Measurements from ENCODE around the gene EFCAB12.

The EFCAB12 gene

GRCh38 chr3:129439226-129439816, 10.9 kb upstream of the EFCAB12 start:
- Histone ChIP-seq H3K79me1 (replicated peaks; ENCODE audit: low read length, poor library complexity, severe bottlenecking) (peaks cover 22% of the 10 kb centered on the region), H3K9ac (ENCODE audit: low read length) (peak overlapping the region; percentile 97), H2BK15ac (ENCODE audit: low read depth, poor library complexity, severe bottlenecking) (peak overlapping the region; percentile 36), H3K18ac (ENCODE audit: low read depth in 1 of 2, low read length in 2 of 2) (peak overlapping the region; percentile 83 to 95), H4K8ac (ENCODE audit: low read length) (peak overlapping the region; percentile 88), H2BK5ac (ENCODE audit: low read depth, low read length, poor library complexity, severe bottlenecking) (peak overlapping the region; percentile 1), H3K4me1 (ENCODE audit: control insufficient read depth, insufficient read depth, low read depth, low read length) (peaks cover 5% of the 10 kb centered on the region), H3K4me3 (ENCODE audit: insufficient read depth in 1 of 2, low read depth in 1 of 2, low read length in 2 of 2) (peak overlapping the region; percentile 98 to 99), H3K4ac (ENCODE audit: low read depth in 1 of 2, low read length in 2 of 2) (peak overlapping the region; percentile 93 to 96), H3K4me2 (ENCODE audit: low read length, poor library complexity, severe bottlenecking) (peak overlapping the region; percentile 85), H2AFZ (ENCODE audit: low read depth, low read length) (peak overlapping the region; percentile 93), H4K91ac (ENCODE audit: low read length) (peak overlapping the region; percentile 85), H3K9me3 (ENCODE audit: control insufficient read depth, low read length) (no peaks in the 10 kb centered on the region), H3K36me3 (ENCODE audit: control insufficient read depth in 1 of 2, insufficient read depth in 2 of 2, low read depth in 1 of 2, low read length in 2 of 2) (peaks cover 2 to 37% of the 10 kb centered on the region in 2 experiments), H2AK5ac (ENCODE audit: low read length, severe bottlenecking) (no peak overlapping the region), H3K14ac (ENCODE audit: low read length in 2 of 2) (peak overlapping the region in 1 of 2 experiments; percentile 96), H3K27ac (ENCODE audit: low read length, poor library complexity, severe bottlenecking) (peak overlapping the region; percentile 52), H2BK120ac (ENCODE audit: low read depth, low read length) (peak overlapping the region; percentile 67), H3K23ac (ENCODE audit: low read length in 2 of 2) (no peak overlapping the region), H3K27me3 (ENCODE audit: control insufficient read depth in 1 of 2, insufficient read depth in 1 of 2, low read length in 2 of 2) (no peaks in the 10 kb centered on the region), H2BK12ac (ENCODE audit: low read length in 2 of 2) (peak overlapping the region; percentile 1 to 63)
- peak; percentile 46 for DNase-seq
- under 1% methylated on average over 16 of the region's 17 CpGs for WGBS

GRCh38 chr3:129435367-129435766, 6.9 kb upstream of the EFCAB12 start:
- WGBS, result 94% methylated on average over 1 of the region's 1 CpG
- H2BK15ac ChIP-seq (ENCODE audit: low read depth, poor library complexity, severe bottlenecking), result no peak overlapping the region

GRCh38 chr3:129434140-129434539, 5.7 kb upstream of the EFCAB12 start:
- no peak overlapping the region for H2AFZ ChIP-seq (ENCODE audit: low read depth, low read length)
- H4K91ac ChIP-seq (ENCODE audit: low read length), result no peak overlapping the region
- no peak overlapping the region for H2BK5ac ChIP-seq (ENCODE audit: low read depth, low read length, poor library complexity, severe bottlenecking)
- H3K79me1 ChIP-seq (replicated peaks; ENCODE audit: low read length, poor library complexity, severe bottlenecking), result peaks cover 5% of the 10 kb centered on the region
- no peak overlapping the region for H3K9ac ChIP-seq (ENCODE audit: low read length)
- no CpG with 5 or more reads among the region's 1 CpG for WGBS
- H3K4ac ChIP-seq (ENCODE audit: low read depth in 1 of 2, low read length in 2 of 2), result no peak overlapping the region
- no peak for DNase-seq
- H3K18ac ChIP-seq (ENCODE audit: low read depth in 1 of 2, low read length in 2 of 2), result no peak overlapping the region
- no peak overlapping the region for H4K8ac ChIP-seq (ENCODE audit: low read length)
- no peak overlapping the region for H2BK15ac ChIP-seq (ENCODE audit: low read depth, poor library complexity, severe bottlenecking)
- H3K4me3 ChIP-seq (ENCODE audit: insufficient read depth in 1 of 2, low read depth in 1 of 2, low read length in 2 of 2), result no peak overlapping the region
- no peak overlapping the region for H2AK5ac ChIP-seq (ENCODE audit: low read length, severe bottlenecking)
- no peak overlapping the region for H3K4me2 ChIP-seq (ENCODE audit: low read length, poor library complexity, severe bottlenecking)
- H3K27me3 ChIP-seq (ENCODE audit: control insufficient read depth in 1 of 2, insufficient read depth in 1 of 2, low read length in 2 of 2), result no peaks in the 10 kb centered on the region
- H3K36me3 ChIP-seq (ENCODE audit: control insufficient read depth in 1 of 2, insufficient read depth in 2 of 2, low read depth in 1 of 2, low read length in 2 of 2), result peaks cover 13 to 88% of the 10 kb centered on the region in 2 experiments
- H3K23ac ChIP-seq (ENCODE audit: low read length in 2 of 2), result no peak overlapping the region
- H3K14ac ChIP-seq (ENCODE audit: low read length in 2 of 2), result no peak overlapping the region
- no peak overlapping the region for H2BK120ac ChIP-seq (ENCODE audit: low read depth, low read length)
- H3K27ac ChIP-seq (ENCODE audit: low read length, poor library complexity, severe bottlenecking), result no peak overlapping the region
- no peak overlapping the region for H2BK12ac ChIP-seq (ENCODE audit: low read length in 2 of 2)
- peaks cover 8% of the 10 kb centered on the region for H3K4me1 ChIP-seq (ENCODE audit: control insufficient read depth, insufficient read depth, low read depth, low read length)
- no peaks in the 10 kb centered on the region for H3K9me3 ChIP-seq (ENCODE audit: control insufficient read depth, low read length)

More at GRCh38 chr3:129435367-129435766, 6.9 kb upstream of the EFCAB12 start:
- no peak overlapping the region for H3K27ac ChIP-seq (ENCODE audit: low read length, poor library complexity, severe bottlenecking)
- no peak overlapping the region for H4K91ac ChIP-seq (ENCODE audit: low read length)
- H3K23ac ChIP-seq (ENCODE audit: low read length in 2 of 2), result no peak overlapping the region
- H3K4ac ChIP-seq (ENCODE audit: low read depth in 1 of 2, low read length in 2 of 2), result no peak overlapping the region
- H3K4me3 ChIP-seq (ENCODE audit: insufficient read depth in 1 of 2, low read depth in 1 of 2, low read length in 2 of 2), result no peak overlapping the region
- no peaks in the 10 kb centered on the region for H3K9me3 ChIP-seq (ENCODE audit: control insufficient read depth, low read length)
- H2BK12ac ChIP-seq (ENCODE audit: low read length in 2 of 2), result no peak overlapping the region
- H3K4me2 ChIP-seq (ENCODE audit: low read length, poor library complexity, severe bottlenecking), result no peak overlapping the region
- H3K9ac ChIP-seq (ENCODE audit: low read length), result peak overlapping the region; percentile 54
- H4K8ac ChIP-seq (ENCODE audit: low read length), result no peak overlapping the region
- H2BK5ac ChIP-seq (ENCODE audit: low read depth, low read length, poor library complexity, severe bottlenecking), result no peak overlapping the region
- H3K36me3 ChIP-seq (ENCODE audit: control insufficient read depth in 1 of 2, insufficient read depth in 2 of 2, low read depth in 1 of 2, low read length in 2 of 2), result peaks cover 8 to 77% of the 10 kb centered on the region in 2 experiments
- peak; percentile 26 for DNase-seq
- H2AFZ ChIP-seq (ENCODE audit: low read depth, low read length), result no peak overlapping the region
- peaks cover 8% of the 10 kb centered on the region for H3K79me1 ChIP-seq (replicated peaks; ENCODE audit: low read length, poor library complexity, severe bottlenecking)
- no peaks in the 10 kb centered on the region for H3K27me3 ChIP-seq (ENCODE audit: control insufficient read depth in 1 of 2, insufficient read depth in 1 of 2, low read length in 2 of 2)
- no peak overlapping the region for H2BK120ac ChIP-seq (ENCODE audit: low read depth, low read length)
- no peak overlapping the region for H3K14ac ChIP-seq (ENCODE audit: low read length in 2 of 2)
- H3K4me1 ChIP-seq (ENCODE audit: control insufficient read depth, insufficient read depth, low read depth, low read length), result peaks cover 6% of the 10 kb centered on the region
- H2AK5ac ChIP-seq (ENCODE audit: low read length, severe bottlenecking), result no peak overlapping the region
- no peak overlapping the region for H3K18ac ChIP-seq (ENCODE audit: low read depth in 1 of 2, low read length in 2 of 2)

- Histone ChIP-seq H3K9me3 (ENCODE audit: control insufficient read depth, low read length) (no peaks in the 10 kb centered on the region), H3K27ac (ENCODE audit: low read length, poor library complexity, severe bottlenecking) (no peak overlapping the region), H3K4me2 (ENCODE audit: low read length, poor library complexity, severe bottlenecking) (no peak overlapping the region), H3K18ac (ENCODE audit: low read depth in 1 of 2, low read length in 2 of 2) (no peak overlapping the region), H3K4me3 (ENCODE audit: insufficient read depth in 1 of 2, low read depth in 1 of 2, low read length in 2 of 2) (no peak overlapping the region), H2BK120ac (ENCODE audit: low read depth, low read length) (no peak overlapping the region), H3K23ac (ENCODE audit: low read length in 2 of 2) (no peak overlapping the region), H3K4ac (ENCODE audit: low read depth in 1 of 2, low read length in 2 of 2) (no peak overlapping the region), H2AFZ (ENCODE audit: low read depth, low read length) (no peak overlapping the region), H3K27me3 (ENCODE audit: control insufficient read depth in 1 of 2, insufficient read depth in 1 of 2, low read length in 2 of 2) (no peaks in the 10 kb centered on the region), H2BK15ac (ENCODE audit: low read depth, poor library complexity, severe bottlenecking) (no peak overlapping the region), H4K91ac (ENCODE audit: low read length) (no peak overlapping the region), H2BK12ac (ENCODE audit: low read length in 2 of 2) (no peak overlapping the region), H3K9ac (ENCODE audit: low read length) (no peak overlapping the region), H3K14ac (ENCODE audit: low read length in 2 of 2) (no peak overlapping the region), H3K4me1 (ENCODE audit: control insufficient read depth, insufficient read depth, low read depth, low read length) (peaks cover 8% of the 10 kb centered on the region), H4K8ac (ENCODE audit: low read length) (no peak overlapping the region), H2AK5ac (ENCODE audit: low read length, severe bottlenecking) (no peak overlapping the region), H3K36me3 (ENCODE audit: control insufficient read depth in 1 of 2, insufficient read depth in 2 of 2, low read depth in 1 of 2, low read length in 2 of 2) (peaks cover 13 to 88% of the 10 kb centered on the region in 2 experiments), H3K79me1 (replicated peaks; ENCODE audit: low read length, poor library complexity, severe bottlenecking) (peaks cover 3% of the 10 kb centered on the region), H2BK5ac (ENCODE audit: low read depth, low read length, poor library complexity, severe bottlenecking) (no peak overlapping the region)
- no peak for DNase-seq
- WGBS, result 97% methylated on average over 4 of the region's 5 CpGs
These were observed 5.1 kb upstream of the EFCAB12 start for GRCh38 chr3:129433565-129433964.
